Activated CD8-positive, alpha-beta memory T cell treated with anti-CD3 and anti-CD28 coated beads for 36 hours (primary cell): ENCODE data around the gene CACNA1B. TPM values are rescaled to one million over a fixed set of nuclear protein-coding genes. Genes with fewer than 3 reads are reported as not detected.

ENCODE experiments used
- CTCF ChIA-PET: fragments of 350-600 bp; sonication (Branson Sonifier 250); formaldehyde crosslinking; loops from one replicate; lab custom pipeline; 2021; ENCODE audit warnings: antibody characterized with exemption; lab: Charles Lee
- POLR2A ChIA-PET: fragments of 350-600 bp; sonication (Branson Sonifier 250); formaldehyde crosslinking; loops from one replicate; lab custom pipeline; 2021; ENCODE audit warnings: antibody characterized with exemption; lab: Charles Lee
- total RNA-seq, 2 experiments: library from RNA; stranded (reverse); gene quantifications; one replicate each; pipeline ENCODE4 v1.2.3, GENCODE V29; 2021

Gene CACNA1B
- total RNA-seq, 2 experiments from 2014 or later = not detected

- ChIA-PET CTCF (no interaction called here), POLR2A (no interaction called here)
Measured at GRCh38 chr9:138043061-138043410, 165.5 kb downstream of the CACNA1B start.

DNA sequence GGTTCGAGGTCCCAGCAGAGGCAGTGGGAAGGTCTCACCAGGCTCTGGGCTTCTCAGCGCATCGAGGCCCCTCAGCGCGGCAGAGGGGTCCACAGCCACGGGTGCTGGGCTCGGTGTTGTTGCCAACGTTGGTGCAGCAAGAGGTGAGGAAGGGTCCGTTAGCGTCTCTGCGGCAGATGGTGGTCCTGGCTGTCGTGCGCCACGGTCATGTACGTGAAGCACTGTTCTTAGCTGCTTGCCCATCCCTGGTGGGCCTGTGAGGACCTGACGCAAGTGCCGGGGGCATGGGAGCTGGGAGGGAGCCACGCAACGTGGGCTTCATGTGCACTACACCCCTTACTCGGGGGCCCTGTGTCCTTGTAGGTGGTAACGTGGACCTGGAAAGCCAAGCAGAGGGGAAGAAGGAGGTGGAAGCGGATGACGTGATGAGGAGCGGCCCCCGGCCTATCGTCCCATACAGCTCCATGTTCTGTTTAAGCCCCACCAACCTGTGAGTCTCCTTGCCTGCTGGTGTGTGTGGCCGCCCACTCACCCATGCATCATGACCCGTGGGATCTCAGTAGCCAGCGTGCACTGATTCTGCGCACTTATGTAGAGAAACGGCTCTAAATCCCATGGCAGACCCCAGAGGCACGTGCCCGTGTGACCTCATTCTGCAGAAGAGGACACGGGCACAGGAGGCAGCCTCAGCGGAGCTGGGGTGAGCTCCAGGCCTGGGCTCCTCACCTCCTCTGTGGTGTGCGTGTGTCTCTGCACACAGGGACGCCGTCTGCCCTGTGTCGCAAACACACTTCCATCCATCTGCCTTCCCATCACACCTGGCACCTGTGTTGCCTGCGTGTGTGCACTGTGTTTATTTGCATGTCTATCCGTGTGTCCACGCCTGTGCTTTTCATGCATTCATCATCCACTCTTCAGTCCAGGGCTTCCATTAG lies 166.1 kb downstream of the CACNA1B start:
- ChIA-PET CTCF (no interaction called here), POLR2A (no interaction called here)

- POLR2A ChIA-PET = no interaction called here
- CTCF ChIA-PET = no interaction called here
Measured at GRCh38 chr9:138044485-138045383, 167.2 kb downstream of the CACNA1B start.

GRCh38 chr9:138045541-138046490 lies 168.2 kb downstream of the CACNA1B start:
- ChIA-PET POLR2A (no interaction called here), CTCF (no interaction called here)

DNA sequence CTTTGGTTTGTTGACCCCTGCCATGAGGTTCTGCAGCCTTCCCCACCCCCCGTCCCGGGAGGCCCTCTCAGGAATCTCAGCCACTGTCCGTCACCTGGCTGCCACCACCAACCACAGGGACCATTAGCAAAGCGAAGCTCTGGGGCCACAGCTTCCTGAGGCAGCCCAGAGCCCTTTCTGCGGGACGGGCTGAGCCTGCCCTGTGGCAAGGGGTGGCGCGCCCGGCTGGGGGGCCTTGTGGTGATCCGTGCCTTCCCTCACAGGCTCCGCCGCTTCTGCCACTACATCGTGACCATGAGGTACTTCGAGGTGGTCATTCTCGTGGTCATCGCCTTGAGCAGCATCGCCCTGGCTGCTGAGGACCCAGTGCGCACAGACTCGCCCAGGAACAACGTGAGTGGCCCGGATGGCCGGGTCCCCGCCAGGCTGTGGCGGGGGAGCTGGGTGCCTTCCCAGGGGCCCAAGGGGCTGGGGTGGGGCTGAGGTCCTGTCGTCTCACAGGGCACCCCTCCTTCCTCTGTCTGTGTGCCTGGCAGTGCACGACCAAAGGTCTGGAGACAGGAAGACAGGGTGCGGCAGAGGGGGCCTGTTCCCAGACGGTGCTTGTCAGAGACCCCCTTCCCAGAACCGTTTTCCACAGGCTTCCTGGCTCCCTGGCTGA lies 169.2 kb downstream of the CACNA1B start:
- CTCF ChIA-PET = no interaction called here
- POLR2A ChIA-PET = no interaction called here

DNA sequence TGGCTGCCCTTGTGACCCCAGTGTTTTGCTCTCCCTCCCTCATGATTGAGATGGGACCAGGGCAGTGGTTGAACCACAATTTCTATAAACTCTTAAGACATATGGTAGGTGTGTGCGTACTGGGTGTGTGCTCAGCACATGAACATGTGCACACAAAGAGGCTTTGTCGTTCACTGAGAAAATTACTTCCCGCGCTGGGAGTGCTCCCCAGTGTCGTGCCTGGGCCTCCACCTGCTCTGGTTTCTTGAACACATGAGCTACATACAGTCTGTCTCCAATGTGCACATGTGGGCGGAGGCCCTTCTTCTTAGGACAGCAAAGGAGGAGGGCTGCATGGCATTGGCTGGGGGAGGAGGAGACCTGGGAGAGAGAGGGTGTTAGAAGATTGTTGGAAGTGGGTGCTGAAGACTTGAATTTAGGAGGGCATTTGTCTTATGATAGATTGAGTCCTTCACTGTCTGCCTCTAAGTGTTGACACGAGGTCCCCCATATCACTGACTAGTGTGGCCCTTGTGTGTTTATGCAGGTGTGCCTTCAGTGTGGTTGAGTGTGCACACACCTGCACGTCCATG lies 170.0 kb downstream of the CACNA1B start:
- ChIA-PET POLR2A (no interaction called here), CTCF (no interaction called here)

DNA sequence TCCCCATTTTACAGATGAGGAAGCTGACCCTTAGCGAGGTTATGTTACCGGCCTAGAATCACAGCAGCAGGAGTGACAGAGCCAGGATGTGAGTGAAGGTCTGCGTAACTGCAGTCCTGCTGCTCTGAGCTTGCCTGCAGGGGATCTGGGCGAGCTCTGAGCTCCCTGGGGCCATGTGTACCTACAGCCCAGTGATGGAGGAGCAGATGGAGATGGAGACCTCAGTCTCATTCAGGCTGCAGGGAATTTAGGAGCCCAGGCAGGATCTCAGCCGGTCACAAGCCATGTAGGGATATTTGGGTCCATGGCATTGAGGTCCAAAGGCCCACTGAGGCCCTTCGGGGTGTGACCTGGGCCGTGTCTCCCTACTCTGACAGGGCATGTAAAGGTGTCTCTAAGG lies 170.6 kb downstream of the CACNA1B start:
- POLR2A ChIA-PET = no interaction called here
- CTCF ChIA-PET = no interaction called here

- ChIA-PET CTCF (no interaction called here), POLR2A (no interaction called here)
Measured at GRCh38 chr9:138049085-138049778, 171.7 kb downstream of the CACNA1B start.

GRCh38 chr9:138049779-138050471 lies 172.3 kb downstream of the CACNA1B start:
- ChIA-PET POLR2A (no interaction called here), CTCF (no interaction called here)

- POLR2A ChIA-PET = no interaction called here
- CTCF ChIA-PET = no interaction called here
Measured at GRCh38 chr9:138050472-138051330, 173.1 kb downstream of the CACNA1B start.

DNA sequence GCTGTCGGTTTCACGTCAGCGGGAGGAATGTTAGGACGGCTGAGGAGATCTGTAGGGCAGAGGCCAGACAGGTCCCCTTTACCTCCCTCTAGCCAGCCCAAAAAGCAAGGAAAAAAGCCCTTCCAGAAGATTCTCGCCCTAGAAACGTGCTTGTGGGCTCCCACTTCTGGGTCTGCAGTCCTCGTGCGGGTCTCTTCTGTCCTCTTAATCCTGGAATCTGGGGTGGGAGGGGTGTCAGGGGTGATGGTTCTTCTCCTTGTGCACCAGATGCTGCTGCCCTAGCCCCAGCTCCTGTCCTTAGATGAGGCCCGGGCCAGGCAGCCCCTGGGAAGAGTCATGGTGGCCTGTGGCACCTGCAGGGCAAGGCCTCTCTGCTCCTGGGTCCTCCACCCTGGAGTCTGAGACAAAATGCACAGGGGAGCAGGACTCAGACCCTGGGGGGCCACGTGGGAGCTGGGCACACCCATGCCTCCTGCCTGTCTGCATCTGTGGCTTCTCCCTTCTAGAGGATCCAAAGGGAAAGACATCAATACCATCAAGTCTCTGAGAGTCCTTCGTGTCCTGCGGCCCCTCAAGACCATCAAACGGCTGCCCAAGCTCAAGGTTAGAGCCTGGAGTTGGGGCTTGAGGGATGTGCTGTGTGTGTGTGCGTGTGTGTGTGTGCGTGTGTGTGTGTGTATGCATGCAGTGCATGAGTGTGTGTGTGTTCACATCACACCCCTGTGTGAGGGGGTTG lies 174.2 kb downstream of the CACNA1B start:
- POLR2A ChIA-PET = no interaction called here

GRCh38 chr9:138052322-138052615 lies 174.7 kb downstream of the CACNA1B start:
- ChIA-PET POLR2A (no interaction called here), CTCF (no interaction called here)

More for the DNA sequence above, 174.2 kb downstream of the CACNA1B start:
- CTCF ChIA-PET = no interaction called here

DNA sequence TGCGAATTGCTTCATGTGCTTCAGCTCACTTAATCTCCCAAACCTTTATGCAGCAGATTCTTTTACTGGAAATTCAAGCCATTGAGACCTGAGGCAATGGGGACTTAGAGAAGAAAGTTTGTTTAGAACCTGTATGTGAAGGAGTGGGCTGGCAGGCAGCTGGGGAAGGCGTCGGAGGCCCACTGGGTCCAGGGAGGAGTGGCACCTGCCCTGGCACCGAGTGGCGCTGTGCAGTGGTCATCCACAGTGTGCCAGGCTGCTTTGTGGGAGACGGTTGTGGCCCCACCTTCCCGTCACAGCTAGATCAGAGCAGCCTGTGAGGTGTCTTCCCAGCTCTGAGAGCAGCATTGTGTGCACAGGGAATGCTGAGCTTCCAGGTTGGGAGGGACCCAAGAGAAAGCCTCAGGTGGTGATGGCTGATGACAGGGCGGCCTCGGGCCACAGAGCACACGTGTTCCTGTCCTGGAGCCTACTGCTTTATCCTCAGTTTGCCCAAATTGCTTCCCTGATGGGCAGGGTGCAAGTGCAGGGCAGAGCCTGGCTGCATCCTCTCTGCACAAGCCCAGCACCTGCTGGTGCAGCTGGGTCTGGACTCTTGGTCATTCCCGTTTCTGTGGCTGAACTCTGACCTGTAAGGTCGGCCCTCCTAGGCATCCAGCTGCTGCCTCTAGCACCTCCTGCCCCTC lies 175.2 kb downstream of the CACNA1B start:
- ChIA-PET CTCF (no interaction called here), POLR2A (no interaction called here)

DNA sequence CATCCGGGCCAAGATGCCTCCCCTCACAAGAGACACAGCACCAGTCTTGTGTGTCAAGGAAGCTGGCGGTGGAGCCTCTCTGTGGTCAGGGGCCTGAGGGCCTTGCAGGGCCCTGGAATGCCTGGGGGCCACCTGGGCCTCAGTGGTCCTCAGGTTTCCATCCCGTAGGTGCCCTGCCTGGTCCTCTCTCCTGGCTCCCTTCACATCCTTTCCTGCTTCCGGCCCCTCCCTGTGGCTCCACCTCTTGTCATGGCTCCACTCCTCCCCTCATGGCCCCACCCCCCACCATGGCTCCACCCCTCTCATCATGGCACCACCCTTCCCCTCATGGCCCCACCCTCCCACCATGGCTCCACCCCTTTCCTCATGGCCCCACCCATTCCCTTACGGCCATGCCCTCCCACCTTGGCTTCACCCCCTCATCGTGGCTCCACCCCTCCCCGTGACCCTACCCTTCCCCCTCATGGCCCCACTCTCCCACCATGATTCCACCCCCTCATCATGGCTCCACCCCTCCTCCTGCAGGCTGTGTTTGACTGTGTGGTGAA lies 175.8 kb downstream of the CACNA1B start:
- ChIA-PET POLR2A (no interaction called here), CTCF (no interaction called here)

DNA sequence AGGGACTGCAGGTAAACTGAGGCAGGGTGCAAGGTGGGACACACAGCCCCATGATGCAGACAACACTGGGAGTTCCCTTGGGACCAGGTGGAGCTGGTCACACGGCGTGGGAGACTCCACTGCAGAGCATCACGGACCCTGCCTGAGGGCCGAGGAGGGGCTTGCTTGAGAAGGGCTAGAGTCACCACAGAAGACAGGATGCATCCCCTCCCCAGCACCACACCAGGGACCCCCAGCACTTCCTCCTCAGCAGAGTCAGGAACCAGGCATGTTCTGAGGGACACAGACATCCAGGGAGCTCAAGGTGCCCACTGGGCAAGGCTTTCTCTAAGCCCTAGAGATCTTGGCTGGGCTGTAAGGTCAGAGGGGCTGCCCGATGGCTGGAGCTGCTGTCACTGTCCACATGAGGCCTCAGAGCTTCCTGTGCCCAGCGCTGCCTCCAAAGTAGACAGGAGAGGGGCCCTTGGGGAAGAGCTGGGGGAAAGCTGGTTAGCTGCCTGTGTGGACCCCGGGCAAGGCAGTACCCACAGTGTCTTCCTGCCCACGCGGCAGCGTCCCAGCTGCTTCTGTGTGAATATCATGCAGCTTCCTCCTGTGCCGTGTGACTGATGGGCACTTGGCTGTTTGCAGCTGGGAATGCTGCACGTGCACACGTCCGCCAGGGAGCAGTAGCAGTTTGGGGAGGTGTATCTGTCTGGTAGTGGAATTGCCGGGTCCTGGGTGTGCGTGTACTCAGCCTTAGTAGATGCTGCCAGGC lies 176.6 kb downstream of the CACNA1B start:
- ChIA-PET CTCF (no interaction called here), POLR2A (no interaction called here)
